Measurements from ENCODE around the gene PROK1. TPM values are rescaled to one million over a fixed set of nuclear protein-coding genes. Genes with fewer than 3 reads are reported as not detected.
"Not testable (repeated sequence)": the region's sequence is repeated elsewhere in the genome, so short reads cannot be mapped to it uniquely, and the experiment has no call there.

The PROK1 gene
- total RNA-seq (2022) (not detected in 2 replicates), Bru-seq, nascent RNA (not detected), BruChase-seq, experiment 1, labeled RNA remaining after a 2-hour chase (percentile 15 among the genes with signal in this experiment), BruChase-seq, experiment 2, labeled RNA remaining after a 6-hour chase (percentile 16 among the genes with signal in this experiment)
- long read RNA-seq: 0 reads

GRCh38 chr1:110450929-110451328 lies at the start of gene PROK1:
PROK1 (plus strand) TSS chr1:110451149; CDS start chr1:110451217, 68 bp downstream.
- H3K4me3 Mint-ChIP-seq (ENCODE audit: unreplicated experiment): no peak within 1 kb of the TSS
- BruUV-seq (replicated peaks): no TSS peak
- H3K4me1 Mint-ChIP-seq (ENCODE audit: low read depth, unreplicated experiment): no peaks in the 10 kb centered on the region
- ChIA-PET CTCF (no interaction called here), POLR2A (no interaction called here)
- H3K4me3 ChIP-seq (ENCODE audit: low read depth, low read length): no peak within 1 kb of the TSS
- H3K36me3 ChIP-seq (ENCODE audit: control insufficient read depth, insufficient read depth, low read length): no peaks in the 10 kb centered on the region
- intact Hi-C loops (cut with micrococcal nuclease; ENCODE audit: unreplicated experiment): no loop called here
- H3K9me3 Mint-ChIP-seq (ENCODE audit: unreplicated experiment): no peaks in the 10 kb centered on the region
- H3K27me3 ChIP-seq (replicated peaks; ENCODE audit: control insufficient read depth, insufficient read depth, low read length): no peaks in the 10 kb centered on the region
- no peak for DNase-seq
- no peaks in the 10 kb centered on the region for H3K36me3 Mint-ChIP-seq (ENCODE audit: insufficient read depth, unreplicated experiment)
- H3K4me1 ChIP-seq: no peaks in the 10 kb centered on the region
- no peak within 1 kb of the TSS for H3K27ac Mint-ChIP-seq (ENCODE audit: unreplicated experiment)
- H3K27me3 Mint-ChIP-seq (ENCODE audit: insufficient read depth, unreplicated experiment): peaks cover 2% of the 10 kb centered on the region
- no peaks in the 10 kb centered on the region for H3K9me3 ChIP-seq
- TF ChIP-seq CTCF (IDR thresholded peaks at IDR 0.05; ENCODE audit: insufficient read depth in 1 of 2, low read depth in 1 of 2, low read length in 1 of 2, severe bottlenecking in 1 of 2, unreplicated experiment in 1 of 2): no peak

GRCh38 chr1:110403805-110404204 lies 47.1 kb upstream of the PROK1 start:
- H3K36me3 Mint-ChIP-seq (ENCODE audit: insufficient read depth, unreplicated experiment): peaks cover 39% of the 10 kb centered on the region
- CTCF ChIA-PET: no interaction called here
- DNase-seq: no peak

DNA sequence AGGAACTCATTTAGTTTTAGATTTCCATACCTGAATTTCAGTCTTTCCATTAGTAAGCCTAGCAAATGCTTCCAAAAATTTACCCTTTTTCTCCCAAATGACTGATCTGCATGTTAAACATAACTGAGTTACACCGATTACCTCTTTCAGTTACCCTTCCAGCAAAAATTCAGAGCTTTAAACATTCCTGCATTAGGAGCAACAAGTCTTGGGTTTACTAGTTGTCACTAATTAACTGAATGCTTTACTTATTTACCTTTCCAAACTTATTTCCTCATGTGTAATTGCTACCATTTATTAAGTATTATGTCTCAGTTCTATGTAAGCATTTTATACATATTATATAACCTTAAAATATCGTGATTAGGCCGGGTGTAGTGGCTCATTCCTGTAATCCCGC lies 46.5 kb upstream of the PROK1 start:
- peaks cover 38% of the 10 kb centered on the region for H3K36me3 Mint-ChIP-seq (ENCODE audit: insufficient read depth, unreplicated experiment)
- TF ChIP-seq CTCF (IDR thresholded peaks at IDR 0.05; ENCODE audit: insufficient read depth in 1 of 2, low read depth in 1 of 2, low read length in 1 of 2, severe bottlenecking in 1 of 2, unreplicated experiment in 1 of 2): no peak
- H3K27ac Mint-ChIP-seq (ENCODE audit: unreplicated experiment): no peak overlapping the region
- Histone ChIP-seq H3K9me3 (no peaks in the 10 kb centered on the region), H3K4me3 (ENCODE audit: low read depth, low read length) (no peak overlapping the region), H3K36me3 (ENCODE audit: control insufficient read depth, insufficient read depth, low read length) (no peaks in the 10 kb centered on the region), H3K27me3 (replicated peaks; ENCODE audit: control insufficient read depth, insufficient read depth, low read length) (no peaks in the 10 kb centered on the region), H3K4me1 (peaks cover 7% of the 10 kb centered on the region)
- intact Hi-C loops (cut with micrococcal nuclease; ENCODE audit: unreplicated experiment): no loop called here
- POLR2A ChIA-PET: no interaction called here
- no peak for DNase-seq
- CTCF ChIA-PET: no interaction called here
- H3K27me3 Mint-ChIP-seq (ENCODE audit: insufficient read depth, unreplicated experiment): no peaks in the 10 kb centered on the region
- no peaks in the 10 kb centered on the region for H3K4me1 Mint-ChIP-seq (ENCODE audit: low read depth, unreplicated experiment)
- H3K4me3 Mint-ChIP-seq (ENCODE audit: unreplicated experiment): no peak overlapping the region
- no peaks in the 10 kb centered on the region for H3K9me3 Mint-ChIP-seq (ENCODE audit: unreplicated experiment)
- BruUV-seq (replicated peaks): no TSS peak

More at GRCh38 chr1:110403805-110404204, 47.1 kb upstream of the PROK1 start:
- H3K9me3 ChIP-seq: no peaks in the 10 kb centered on the region
- TF ChIP-seq CTCF (IDR thresholded peaks at IDR 0.05; ENCODE audit: insufficient read depth in 1 of 2, low read depth in 1 of 2, low read length in 1 of 2, severe bottlenecking in 1 of 2, unreplicated experiment in 1 of 2): no peak
- POLR2A ChIA-PET: no interaction called here
- peaks cover 7% of the 10 kb centered on the region for H3K4me1 ChIP-seq
- H3K27me3 ChIP-seq (replicated peaks; ENCODE audit: control insufficient read depth, insufficient read depth, low read length): no peaks in the 10 kb centered on the region
- H3K36me3 ChIP-seq (ENCODE audit: control insufficient read depth, insufficient read depth, low read length): no peaks in the 10 kb centered on the region
- BruUV-seq (replicated peaks): no TSS peak
- no peak overlapping the region for H3K4me3 Mint-ChIP-seq (ENCODE audit: unreplicated experiment)
- intact Hi-C loops (cut with micrococcal nuclease; ENCODE audit: unreplicated experiment): no loop called here
- H3K27ac Mint-ChIP-seq (ENCODE audit: unreplicated experiment): no peak overlapping the region
- no peaks in the 10 kb centered on the region for H3K9me3 Mint-ChIP-seq (ENCODE audit: unreplicated experiment)
- H3K27me3 Mint-ChIP-seq (ENCODE audit: insufficient read depth, unreplicated experiment): no peaks in the 10 kb centered on the region
- no peak overlapping the region for H3K4me3 ChIP-seq (ENCODE audit: low read depth, low read length)
- no peaks in the 10 kb centered on the region for H3K4me1 Mint-ChIP-seq (ENCODE audit: low read depth, unreplicated experiment)

DNA sequence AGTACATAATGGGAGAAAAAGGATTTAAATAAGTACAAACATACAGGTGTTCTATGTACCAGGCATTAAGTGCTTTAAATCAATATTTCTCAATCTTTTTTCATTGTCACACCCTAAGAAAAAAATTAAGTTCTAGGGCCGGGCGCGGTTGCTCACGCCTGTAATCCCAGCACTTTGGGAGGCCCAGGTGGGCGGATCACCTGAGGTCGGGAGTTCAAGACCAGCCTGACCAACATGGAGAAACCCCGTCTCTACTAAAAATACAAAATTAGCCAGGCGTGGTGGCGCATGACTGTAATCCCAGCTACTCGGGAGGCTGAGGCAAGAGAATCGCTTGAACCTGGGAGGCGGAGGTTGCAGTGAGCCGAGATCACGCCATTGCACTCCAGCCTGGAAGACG lies 44.5 kb upstream of the PROK1 start:
- peak overlapping the region; percentile 96 for H3K4me3 Mint-ChIP-seq (ENCODE audit: unreplicated experiment)
- H3K36me3 ChIP-seq (ENCODE audit: control insufficient read depth, insufficient read depth, low read length); H3K4me1 Mint-ChIP-seq (ENCODE audit: low read depth, unreplicated experiment); H3K4me1 ChIP-seq; DNase-seq; H3K9me3 Mint-ChIP-seq (ENCODE audit: unreplicated experiment); CTCF ChIA-PET; intact Hi-C loops (cut with micrococcal nuclease; ENCODE audit: unreplicated experiment); H3K27ac Mint-ChIP-seq (ENCODE audit: unreplicated experiment); BruUV-seq (replicated peaks); POLR2A ChIA-PET; H3K9me3 ChIP-seq; H3K27me3 Mint-ChIP-seq (ENCODE audit: insufficient read depth, unreplicated experiment); H3K27me3 ChIP-seq (replicated peaks; ENCODE audit: control insufficient read depth, insufficient read depth, low read length): not testable (repeated sequence)
- peaks cover 26% of the 10 kb centered on the region for H3K36me3 Mint-ChIP-seq (ENCODE audit: insufficient read depth, unreplicated experiment)
- peak overlapping the region; percentile 65 for H3K4me3 ChIP-seq (ENCODE audit: low read depth, low read length)

Data from Caco-2 (cell line).